ENCODE measurements around the gene PRXL2B. TPM values are rescaled to one million over a fixed set of nuclear protein-coding genes. Genes with fewer than 3 reads are reported as not detected.

The PRXL2B gene
- total RNA-seq, 2 experiments from 2014 or later: 5.2 to 10.4 TPM

DNA sequence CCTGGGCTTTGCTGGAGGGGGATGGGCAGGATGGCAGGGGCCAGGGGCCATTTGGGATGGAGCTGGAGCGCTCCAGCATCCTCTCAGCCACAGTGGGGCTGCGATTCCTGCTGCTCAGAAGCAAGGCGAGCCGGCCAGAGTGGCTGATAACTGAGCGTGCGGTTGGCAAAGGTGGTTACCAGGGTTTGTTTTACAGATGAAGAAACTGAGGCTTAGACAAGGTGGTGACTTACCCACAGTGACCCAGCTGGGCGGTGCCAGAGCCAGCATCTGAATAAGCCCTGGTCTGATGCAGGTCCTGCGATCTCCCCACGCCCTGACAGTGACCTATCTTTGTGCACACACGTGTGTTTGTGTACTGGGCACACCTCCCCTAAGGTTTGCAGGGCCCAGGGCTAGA lies 5.9 kb upstream of the PRXL2B start:
- POLR2A ChIA-PET: no interaction called here
- no TSS peak for BruUV-seq (replicated peaks)

DNA sequence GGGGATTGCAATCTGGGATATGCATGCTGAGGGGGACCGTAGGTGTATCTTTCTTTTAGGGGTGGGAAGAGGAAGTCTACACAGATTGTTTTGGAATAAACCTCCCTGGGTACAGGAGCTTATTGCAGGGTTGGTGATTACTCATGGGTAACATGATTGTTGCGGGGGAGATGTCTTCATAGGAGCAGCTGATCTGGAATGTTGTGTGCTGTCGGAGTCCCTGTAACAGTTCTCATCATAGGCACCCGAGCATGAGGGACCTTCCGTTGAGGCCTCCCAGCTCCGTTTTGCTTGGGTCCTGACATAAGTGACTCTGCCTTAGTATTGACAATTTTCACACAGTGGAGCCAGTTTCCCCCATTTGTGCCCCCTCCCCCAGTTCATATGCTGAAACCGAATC lies 4.2 kb upstream of the PRXL2B start:
- no peak for TF ChIP-seq EZH2phosphoT487 (IDR thresholded peaks at IDR 0.05; ENCODE audit: borderline replicate concordance, low read depth, low read length)
- TF ChIP-seq, protein P1, sequence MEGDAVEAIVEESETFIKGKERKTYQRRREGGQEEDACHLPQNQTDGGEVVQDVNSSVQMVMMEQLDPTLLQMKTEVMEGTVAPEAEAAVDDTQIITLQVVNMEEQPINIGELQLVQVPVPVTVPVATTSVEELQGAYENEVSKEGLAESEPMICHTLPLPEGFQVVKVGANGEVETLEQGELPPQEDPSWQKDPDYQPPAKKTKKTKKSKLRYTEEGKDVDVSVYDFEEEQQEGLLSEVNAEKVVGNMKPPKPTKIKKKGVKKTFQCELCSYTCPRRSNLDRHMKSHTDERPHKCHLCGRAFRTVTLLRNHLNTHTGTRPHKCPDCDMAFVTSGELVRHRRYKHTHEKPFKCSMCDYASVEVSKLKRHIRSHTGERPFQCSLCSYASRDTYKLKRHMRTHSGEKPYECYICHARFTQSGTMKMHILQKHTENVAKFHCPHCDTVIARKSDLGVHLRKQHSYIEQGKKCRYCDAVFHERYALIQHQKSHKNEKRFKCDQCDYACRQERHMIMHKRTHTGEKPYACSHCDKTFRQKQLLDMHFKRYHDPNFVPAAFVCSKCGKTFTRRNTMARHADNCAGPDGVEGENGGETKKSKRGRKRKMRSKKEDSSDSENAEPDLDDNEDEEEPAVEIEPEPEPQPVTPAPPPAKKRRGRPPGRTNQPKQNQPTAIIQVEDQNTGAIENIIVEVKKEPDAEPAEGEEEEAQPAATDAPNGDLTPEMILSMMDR (conservative IDR thresholded peaks at IDR 0.05; ENCODE audit: low read length): no peak
- POLR2A ChIA-PET: interaction anchor here (0.6 kb wide), 1 partner anchor 1254 kb away, joined by 3 read pairs; no protein-coding TSS in a partner anchor
- Histone ChIP-seq H3K27ac (ENCODE audit: low read depth, low read length, poor library complexity, severe bottlenecking) (no peak overlapping the region), H3K9me2 (ENCODE audit: insufficient read depth, low read length) (no peaks in the 10 kb centered on the region), H4K20me1 (ENCODE audit: insufficient read depth, low read length) (no peaks in the 10 kb centered on the region), H3K4me2 (ENCODE audit: low read length) (no peak overlapping the region), H3K4me1 (ENCODE audit: insufficient read depth, low read length, poor library complexity, severe bottlenecking) (peaks cover 63% of the 10 kb centered on the region), H3K4me3 (ENCODE audit: low read depth, low read length, poor library complexity, severe bottlenecking) (no peak overlapping the region), H2AFZ (ENCODE audit: low read length) (no peak overlapping the region), H3K9me3 (ENCODE audit: low read length) (no peaks in the 10 kb centered on the region), H3K36me3 (ENCODE audit: insufficient read depth, low read length) (no peaks in the 10 kb centered on the region), H3K79me2 (ENCODE audit: insufficient read depth, low read depth, low read length) (no peaks in the 10 kb centered on the region)
- no peak for DNase-seq (ENCODE audit: low spot score)
- no TSS peak for BruUV-seq (replicated peaks)
- intact Hi-C loops (cut with micrococcal nuclease; ENCODE audit: unreplicated experiment): no loop called here
- CTCF ChIA-PET (ENCODE audit: unreplicated experiment): no interaction called here

More for the DNA sequence above, 5.9 kb upstream of the PRXL2B start:
- no peaks in the 10 kb centered on the region for H3K9me2 ChIP-seq (ENCODE audit: insufficient read depth, low read length)
- no peak overlapping the region for H3K27ac ChIP-seq (ENCODE audit: low read depth, low read length, poor library complexity, severe bottlenecking)
- H2AFZ ChIP-seq (ENCODE audit: low read length): no peak overlapping the region
- CTCF ChIA-PET (ENCODE audit: unreplicated experiment): no interaction called here
- TF ChIP-seq, protein P1 (conservative IDR thresholded peaks at IDR 0.05; ENCODE audit: low read length): no peak
- no peak for TF ChIP-seq EZH2phosphoT487 (IDR thresholded peaks at IDR 0.05; ENCODE audit: borderline replicate concordance, low read depth, low read length)
- H3K4me1 ChIP-seq (ENCODE audit: insufficient read depth, low read length, poor library complexity, severe bottlenecking): peaks cover 77% of the 10 kb centered on the region
- H3K9me3 ChIP-seq (ENCODE audit: low read length): no peaks in the 10 kb centered on the region
- no peak overlapping the region for H3K4me3 ChIP-seq (ENCODE audit: low read depth, low read length, poor library complexity, severe bottlenecking)
- no peak for DNase-seq (ENCODE audit: low spot score)
- no peaks in the 10 kb centered on the region for H3K36me3 ChIP-seq (ENCODE audit: insufficient read depth, low read length)
- no peaks in the 10 kb centered on the region for H3K79me2 ChIP-seq (ENCODE audit: insufficient read depth, low read depth, low read length)
- H4K20me1 ChIP-seq (ENCODE audit: insufficient read depth, low read length): no peaks in the 10 kb centered on the region
- H3K4me2 ChIP-seq (ENCODE audit: low read length): peak overlapping the region; percentile 15; the same call in 1 of the 2 replicates
- intact Hi-C loops (cut with micrococcal nuclease; ENCODE audit: unreplicated experiment): no loop called here

DNA sequence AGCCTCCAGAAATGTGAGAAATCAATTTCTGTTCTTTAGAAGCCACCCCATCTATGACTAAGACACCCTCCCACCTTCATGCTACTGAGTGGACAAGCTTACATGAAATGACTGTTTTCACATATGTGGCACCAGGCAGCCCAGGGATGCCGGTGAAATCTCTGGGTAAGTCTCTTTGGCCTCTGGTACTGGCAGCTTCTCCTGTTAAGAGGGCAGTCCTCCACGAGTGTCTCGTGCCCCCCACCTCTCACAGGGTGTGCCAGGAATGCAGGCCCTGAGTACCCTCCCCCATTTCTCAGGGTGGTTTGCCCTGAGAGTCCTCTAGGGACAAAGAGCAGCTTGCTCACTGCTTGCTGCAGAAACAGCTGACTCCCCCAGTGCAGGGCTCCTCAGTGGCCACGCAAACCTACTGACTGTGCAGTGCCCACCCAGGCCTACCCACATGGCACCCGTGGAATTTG lies 3.2 kb upstream of the PRXL2B start:
- Histone ChIP-seq H3K4me3 (ENCODE audit: low read depth, low read length, poor library complexity, severe bottlenecking) (no peak overlapping the region), H3K9me3 (ENCODE audit: low read length) (no peaks in the 10 kb centered on the region), H3K4me2 (ENCODE audit: low read length) (no peak overlapping the region), H3K4me1 (ENCODE audit: insufficient read depth, low read length, poor library complexity, severe bottlenecking) (peaks cover 58% of the 10 kb centered on the region), H4K20me1 (ENCODE audit: insufficient read depth, low read length) (no peaks in the 10 kb centered on the region), H3K36me3 (ENCODE audit: insufficient read depth, low read length) (no peaks in the 10 kb centered on the region), H3K9me2 (ENCODE audit: insufficient read depth, low read length) (no peaks in the 10 kb centered on the region), H3K79me2 (ENCODE audit: insufficient read depth, low read depth, low read length) (no peaks in the 10 kb centered on the region), H3K27ac (ENCODE audit: low read depth, low read length, poor library complexity, severe bottlenecking) (no peak overlapping the region), H2AFZ (ENCODE audit: low read length) (no peak overlapping the region)
- no peak for TF ChIP-seq EZH2phosphoT487 (IDR thresholded peaks at IDR 0.05; ENCODE audit: borderline replicate concordance, low read depth, low read length)
- TF ChIP-seq, protein P1 (conservative IDR thresholded peaks at IDR 0.05; ENCODE audit: low read length): no peak
- intact Hi-C loops (cut with micrococcal nuclease; ENCODE audit: unreplicated experiment): no loop called here
- BruUV-seq (replicated peaks): no TSS peak
- ChIA-PET POLR2A (interaction anchor here (1.1 to 3.2 kb wide), 2 partner anchors 28 to 36 kb away, joined by 4 to 15 read pairs; partner anchors contain the start of gene TNFRSF14), CTCF (ENCODE audit: unreplicated experiment) (no interaction called here)
- no peak for DNase-seq (ENCODE audit: low spot score)

All from OCI-LY7 (cell line).